GM12892 (cell line): Measurements from ENCODE around the gene NTRK3.

Experiments
- POLR2A ChIP-seq: IDR thresholded peaks from 2 replicates; pipeline ENCODE4 v1.6.1; 2011; ENCODE audit warnings: low read depth, low read length, control low read depth
- POLR2AphosphoS5 ChIP-seq: IDR thresholded peaks from 2 replicates; pipeline ENCODE4 v1.6.1; 2011; ENCODE audit warnings: low read depth, low read length, control low read depth

DNA sequence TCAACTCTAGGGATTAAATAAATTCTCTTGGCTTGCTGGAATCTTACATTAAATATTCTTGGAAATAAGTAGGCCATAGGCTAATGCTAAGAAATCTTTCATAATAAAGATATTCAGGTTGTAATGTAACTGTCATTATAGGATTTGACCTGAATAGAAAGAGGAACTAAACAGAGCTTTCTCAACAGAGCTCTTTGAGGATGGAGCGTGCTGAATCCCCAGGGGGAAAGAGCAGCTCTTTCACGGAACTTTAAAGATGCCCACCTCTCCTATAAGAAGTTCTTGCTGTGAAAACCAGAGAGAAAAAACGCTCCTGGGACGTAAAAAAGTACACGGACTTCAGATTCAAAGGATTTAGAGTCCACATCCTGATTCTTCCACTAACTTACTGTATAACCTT, 77.9 kb downstream of the NTRK3 start:
- no peak for TF ChIP-seq POLR2A
- TF ChIP-seq POLR2AphosphoS5 = no peak
